Measurements from ENCODE around the gene STAG1. TPM values are rescaled to one million over a fixed set of nuclear protein-coding genes. Genes with fewer than 3 reads are reported as not detected.

The STAG1 gene
- total RNA-seq, 2 donors from 2014 or later = 26.8 to 29.8 TPM

- Mint-ChIP-seq H3K36me3 (ENCODE audit: low read depth) (no peaks in the 10 kb centered on the region), H3K9me3 (no peaks in the 10 kb centered on the region), H3K27ac (no peak overlapping the region), H3K4me1 (peaks cover 22% of the 10 kb centered on the region), H3K4me3 (no peak overlapping the region), H3K27me3 (ENCODE audit: insufficient read depth) (no peaks in the 10 kb centered on the region)
- Histone ChIP-seq H3K9me3 (ENCODE audit: control insufficient read depth, low read length) (no peaks in the 10 kb centered on the region), H3K9ac (ENCODE audit: extremely low read depth, low read length, poor library complexity, severe bottlenecking) (no peak overlapping the region), H3K4me1 (ENCODE audit: control insufficient read depth, insufficient read depth, low read length) (no peaks in the 10 kb centered on the region), H3K4me3 (ENCODE audit: low read length) (no peak overlapping the region), H3K27me3 (ENCODE audit: control insufficient read depth, insufficient read depth, low read length, poor library complexity, severe bottlenecking) (no peaks in the 10 kb centered on the region), H3K27ac (ENCODE audit: low read depth, low read length) (no peak overlapping the region), H3K36me3 (ENCODE audit: control insufficient read depth, insufficient read depth, low read length) (no peaks in the 10 kb centered on the region)
- no peak for DNase-seq
- WGBS, 2 experiments (ENCODE audit: insufficient coverage in 1 of 2, insufficient read length in 1 of 2) = 93% methylated on average over 2 of the region's 2 CpGs; no CpG with 5 or more reads in 1 of the 2 experiments
- TF ChIP-seq CTCF (conservative IDR thresholded peaks at IDR 0.05) = no peak
These were observed 3.0 kb upstream of the STAG1 start for GRCh38 chr3:136755192-136755591.

DNA sequence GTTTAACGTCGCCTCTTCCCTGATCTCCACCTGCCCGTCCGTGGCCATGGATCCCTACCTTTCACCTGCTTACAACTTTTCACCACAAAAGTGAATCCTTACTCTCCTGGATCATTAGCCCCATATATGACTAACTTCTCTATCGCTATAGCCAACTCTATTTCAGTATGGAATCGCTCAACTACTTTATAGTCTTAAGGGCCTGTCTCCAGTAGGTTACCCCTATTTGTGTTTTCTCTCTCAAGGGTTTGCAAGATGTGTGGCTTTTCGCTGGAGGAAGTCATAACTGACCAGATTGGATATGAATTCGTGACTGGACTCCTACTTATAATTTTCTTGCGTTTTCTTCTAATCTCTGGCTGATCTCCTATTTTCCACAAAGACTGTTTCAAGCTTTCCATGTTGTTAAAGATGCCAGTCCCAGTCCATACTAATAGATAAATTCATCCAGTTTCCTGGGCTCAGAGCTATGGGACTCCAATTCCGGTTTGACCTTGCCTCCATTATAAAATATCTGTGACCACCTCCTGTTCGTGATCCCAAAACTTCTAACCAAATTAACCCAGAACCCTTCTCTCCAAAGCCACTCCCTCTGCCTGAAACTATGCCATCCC lies 1.3 kb upstream of the STAG1 start:
- peaks cover 35% of the 10 kb centered on the region for H3K4me1 Mint-ChIP-seq
- TF ChIP-seq CTCF (conservative IDR thresholded peaks at IDR 0.05) = no peak
- peak overlapping the region; percentile 95 for H3K4me3 ChIP-seq (ENCODE audit: low read length)
- no peaks in the 10 kb centered on the region for H3K36me3 Mint-ChIP-seq (ENCODE audit: low read depth)
- H3K9me3 Mint-ChIP-seq = no peaks in the 10 kb centered on the region
- no peaks in the 10 kb centered on the region for H3K9me3 ChIP-seq (ENCODE audit: control insufficient read depth, low read length)
- H3K9ac ChIP-seq (ENCODE audit: extremely low read depth, low read length, poor library complexity, severe bottlenecking) = peak overlapping the region; percentile 82
- H3K4me3 Mint-ChIP-seq = peak overlapping the region; percentile 72
- H3K36me3 ChIP-seq (ENCODE audit: control insufficient read depth, insufficient read depth, low read length) = no peaks in the 10 kb centered on the region
- no peak for DNase-seq
- peak overlapping the region; percentile 95 for H3K27ac ChIP-seq (ENCODE audit: low read depth, low read length)
- WGBS, 2 experiments (ENCODE audit: insufficient coverage in 1 of 2, insufficient read length in 1 of 2) = 71 to 73% methylated on average over 10 to 11 of the region's 11 CpGs
- H3K27ac Mint-ChIP-seq = peak overlapping the region; percentile 99
- peaks cover 8% of the 10 kb centered on the region for H3K4me1 ChIP-seq (ENCODE audit: control insufficient read depth, insufficient read depth, low read length)
- no peaks in the 10 kb centered on the region for H3K27me3 Mint-ChIP-seq (ENCODE audit: insufficient read depth)
- no peaks in the 10 kb centered on the region for H3K27me3 ChIP-seq (ENCODE audit: control insufficient read depth, insufficient read depth, low read length, poor library complexity, severe bottlenecking)

DNA sequence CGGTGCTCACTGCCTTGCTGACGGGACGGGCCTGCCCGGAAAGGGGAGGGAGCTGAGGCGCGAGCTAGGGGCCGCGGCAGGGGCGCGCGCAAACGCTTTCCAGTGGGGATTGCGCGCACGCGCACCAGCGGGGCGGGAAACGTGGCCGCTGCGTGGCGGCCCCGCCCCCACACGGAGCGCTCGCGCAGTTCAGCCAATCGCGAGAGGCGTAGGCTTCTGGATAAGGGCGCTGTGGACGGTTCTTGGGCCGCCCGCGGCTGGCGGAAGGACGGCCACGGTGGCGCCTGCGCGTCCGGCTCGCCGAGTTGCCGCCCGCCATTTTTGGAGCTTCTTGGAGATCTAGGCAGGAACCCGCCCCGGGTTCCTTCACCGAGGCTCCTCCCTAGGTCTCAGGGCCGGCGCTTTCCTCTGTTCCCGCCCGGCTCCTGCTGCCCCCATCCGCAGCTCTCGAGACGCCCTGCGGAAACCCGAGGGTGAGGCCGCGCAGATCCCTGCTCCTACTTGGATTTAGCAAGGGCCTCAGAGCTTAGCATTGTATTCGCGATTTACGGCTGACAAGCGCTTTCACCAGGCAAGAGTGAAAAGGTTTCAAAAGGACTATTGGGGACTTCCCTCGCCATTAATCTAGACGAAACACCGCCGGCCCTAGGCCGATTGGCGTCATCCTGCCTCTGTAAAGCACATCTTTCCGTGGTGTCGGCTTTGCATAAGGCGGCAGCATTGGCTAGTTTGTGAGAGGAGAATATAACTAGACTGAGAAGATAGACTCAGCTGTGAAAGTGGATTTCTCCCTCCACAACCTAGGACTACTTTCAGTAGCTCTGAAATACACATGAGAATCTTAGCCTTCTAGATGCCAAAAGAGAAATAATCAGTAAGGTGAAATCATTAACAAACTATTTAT lies 496 bp upstream of the STAG1 start:
- no peaks in the 10 kb centered on the region for H3K27me3 ChIP-seq (ENCODE audit: control insufficient read depth, insufficient read depth, low read length, poor library complexity, severe bottlenecking)
- no peak for TF ChIP-seq CTCF (conservative IDR thresholded peaks at IDR 0.05)
- H3K36me3 Mint-ChIP-seq (ENCODE audit: low read depth) = no peaks in the 10 kb centered on the region
- WGBS, 2 experiments (ENCODE audit: insufficient coverage in 1 of 2, insufficient read length in 1 of 2) = 0 to 1% methylated on average over 41 to 73 of the region's 73 CpGs
- H3K27me3 Mint-ChIP-seq (ENCODE audit: insufficient read depth) = no peaks in the 10 kb centered on the region
- peaks cover 8% of the 10 kb centered on the region for H3K4me1 ChIP-seq (ENCODE audit: control insufficient read depth, insufficient read depth, low read length)
- H3K4me1 Mint-ChIP-seq = peaks cover 35% of the 10 kb centered on the region
- H3K9me3 ChIP-seq (ENCODE audit: control insufficient read depth, low read length) = no peaks in the 10 kb centered on the region
- H3K27ac ChIP-seq (ENCODE audit: low read depth, low read length) = peak overlapping the region; percentile 99
- peak overlapping the region; percentile 99 for H3K27ac Mint-ChIP-seq
- H3K9me3 Mint-ChIP-seq = no peaks in the 10 kb centered on the region
- H3K4me3 Mint-ChIP-seq = peak overlapping the region; percentile 72
- peak; percentile 100 for DNase-seq
- peak overlapping the region; percentile 82 for H3K9ac ChIP-seq (ENCODE audit: extremely low read depth, low read length, poor library complexity, severe bottlenecking)
- no peaks in the 10 kb centered on the region for H3K36me3 ChIP-seq (ENCODE audit: control insufficient read depth, insufficient read depth, low read length)
- peak overlapping the region; percentile 95 for H3K4me3 ChIP-seq (ENCODE audit: low read length)

Measured in endodermal cell (in vitro differentiated cells).